MCF 10A (cell line): ENCODE results near the gene PPP3CA. TPM values are rescaled to one million over a fixed set of nuclear protein-coding genes. Genes with fewer than 3 reads are reported as not detected.

Experiments
- BruUV-seq: library from RNA; stranded (reverse); fragments of 400-500 nt; replicated peaks from 2 replicates; lab custom pipeline; 2021; lab: Mats Ljungman, UMichigan
- CTCF ChIA-PET: fragments of 300-600 bp; sonication (Branson Sonifier 250); formaldehyde crosslinking; extraction: SDS; loops from one replicate; lab custom pipeline; 2021; ENCODE audit warnings: antibody characterized with exemption, inconsistent platforms; lab: Yijun Ruan, JAX
- POLR2A ChIA-PET: fragments of 300-600, 350-650 bp; sonication (Branson Sonifier 250); formaldehyde crosslinking; extraction: SDS; loops from one replicate; lab custom pipeline; 2020; ENCODE audit warnings: antibody characterized with exemption, inconsistent platforms; lab: Yijun Ruan, JAX
- DNase-seq: peaks from one replicate; pipeline ENCODE4 v3.0.0-alpha.2; 2018; ENCODE audit not compliant: unreplicated experiment
- H3K27ac Mint-ChIP-seq: one replicate; pipeline ENCODE4 v1.8.0; 2022; ENCODE audit warnings: mild to moderate bottlenecking, low read depth, mixed read lengths; ENCODE audit not compliant: unreplicated experiment
- H3K27me3 Mint-ChIP-seq: one replicate; pipeline ENCODE4 v1.8.0; 2022; ENCODE audit warnings: mixed read lengths; ENCODE audit not compliant: insufficient read depth, unreplicated experiment
- H3K36me3 Mint-ChIP-seq: one replicate; pipeline ENCODE4 v1.8.0; 2022; ENCODE audit warnings: mild to moderate bottlenecking, moderate library complexity, mixed read lengths; ENCODE audit not compliant: insufficient read depth, unreplicated experiment
- H3K4me1 Mint-ChIP-seq: one replicate; pipeline ENCODE4 v1.8.0; 2022; ENCODE audit warnings: mixed read lengths; ENCODE audit not compliant: insufficient read depth, unreplicated experiment
- H3K4me3 Mint-ChIP-seq: one replicate; pipeline ENCODE4 v1.8.0; 2022; ENCODE audit warnings: mild to moderate bottlenecking, moderate library complexity, mixed read lengths; ENCODE audit not compliant: unreplicated experiment
- H3K9me3 Mint-ChIP-seq: one replicate; pipeline ENCODE4 v1.8.0; 2022; ENCODE audit warnings: mixed read lengths; ENCODE audit not compliant: unreplicated experiment
- CTCF ChIP-seq: fragments of 200-600 bp; IDR thresholded peaks from one replicate; pipeline ENCODE4 v1.8.0; 2022; ENCODE audit warnings: antibody characterized with exemption, mild to moderate bottlenecking; ENCODE audit not compliant: unreplicated experiment
- intact Hi-C: fragments of 100-400 bp; cut with micrococcal nuclease; formaldehyde crosslinking; loops from 2 replicates; pipeline ENCODE4 v1.14.1; 2022
- total RNA-seq: library from RNA; stranded (reverse); gene quantifications from 2 replicates; pipeline ENCODE4 v1.2.3, GENCODE V29; 2022

Gene PPP3CA
- total RNA-seq, 1 experiment from 2014 or later, result 73.0 TPM

GRCh38 chr4:101218346-101218745 lies 129.0 kb downstream of the PPP3CA start:
- no peaks in the 10 kb centered on the region for H3K36me3 Mint-ChIP-seq
- no peaks in the 10 kb centered on the region for H3K27me3 Mint-ChIP-seq
- DNase-seq, result no peak
- no peak overlapping the region for H3K27ac Mint-ChIP-seq
- intact Hi-C loops, result no loop called here
- TF ChIP-seq CTCF, result no peak
- CTCF ChIA-PET, result no interaction called here
- H3K9me3 Mint-ChIP-seq, result no peaks in the 10 kb centered on the region
- POLR2A ChIA-PET, result interaction anchor here (0.6 to 1.4 kb wide), 4 partner anchors 16 to 1549 kb away, joined by 3 to 4 read pairs (median 4); no protein-coding TSS in a partner anchor
- no peak overlapping the region for H3K4me3 Mint-ChIP-seq
- BruUV-seq, result no TSS peak
- H3K4me1 Mint-ChIP-seq, result peaks cover 31% of the 10 kb centered on the region

DNA sequence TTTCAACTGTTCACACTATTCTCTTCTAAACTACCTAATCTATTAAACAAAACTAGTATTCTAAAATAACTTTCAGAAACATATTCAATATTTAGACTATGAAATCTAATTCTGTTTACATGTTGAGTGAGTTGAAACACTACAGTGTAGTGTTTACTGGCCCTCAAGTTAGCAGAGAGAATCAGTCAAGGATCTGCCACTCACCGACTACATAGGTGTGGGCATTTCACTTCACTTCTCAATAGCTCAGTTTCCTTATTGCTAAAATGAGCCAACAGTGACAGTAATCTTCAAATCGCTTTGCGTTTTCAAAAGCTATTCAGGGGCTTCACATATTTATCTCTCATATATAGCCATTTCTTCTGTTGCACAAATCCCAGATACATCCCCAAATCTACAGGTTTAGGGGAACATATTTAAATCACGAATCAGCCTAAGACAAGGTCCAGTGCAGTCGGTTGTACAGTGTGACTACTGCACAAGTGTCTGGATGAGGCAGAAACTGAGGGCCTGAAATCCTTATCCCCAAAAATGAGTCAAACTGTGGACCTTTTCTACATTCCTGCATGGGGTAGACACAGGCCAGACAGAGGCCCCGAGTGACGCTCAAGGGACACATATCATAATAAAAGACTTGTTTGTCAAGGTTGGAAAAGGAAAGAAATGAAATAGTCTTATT lies 129.8 kb downstream of the PPP3CA start:
- H3K27ac Mint-ChIP-seq, result no peak overlapping the region
- H3K9me3 Mint-ChIP-seq, result no peaks in the 10 kb centered on the region
- no peak overlapping the region for H3K4me3 Mint-ChIP-seq
- DNase-seq, result no peak
- no peaks in the 10 kb centered on the region for H3K27me3 Mint-ChIP-seq
- CTCF ChIA-PET, result no interaction called here
- H3K36me3 Mint-ChIP-seq, result no peaks in the 10 kb centered on the region
- POLR2A ChIA-PET, result interaction anchor here (1.2 to 1.4 kb wide), 2 partner anchors 17 to 20 kb away, joined by 4 read pairs; no protein-coding TSS in a partner anchor
- BruUV-seq, result no TSS peak
- H3K4me1 Mint-ChIP-seq, result peaks cover 23% of the 10 kb centered on the region
- intact Hi-C loops, result no loop called here
- no peak for TF ChIP-seq CTCF

- Mint-ChIP-seq H3K4me3 (no peak overlapping the region), H3K4me1 (peaks cover 6% of the 10 kb centered on the region), H3K27ac (peak overlapping the region; percentile 82), H3K9me3 (no peaks in the 10 kb centered on the region), H3K36me3 (no peaks in the 10 kb centered on the region), H3K27me3 (no peaks in the 10 kb centered on the region)
- no peak for TF ChIP-seq CTCF
- intact Hi-C loops, result no loop called here
- POLR2A ChIA-PET, result interaction anchor here (0.7 to 1.7 kb wide), 5 partner anchors 9 to 26 kb away, joined by 3 to 9 read pairs (median 3); no protein-coding TSS in a partner anchor
- DNase-seq, result peak; percentile 64
- CTCF ChIA-PET, result interaction anchor here (1.0 to 1.2 kb wide), 2 partner anchors 10 to 1118 kb away, joined by 3 read pairs; no protein-coding TSS in a partner anchor
- no TSS peak for BruUV-seq
These were observed 136.2 kb downstream of the PPP3CA start for GRCh38 chr4:101211146-101211553.

DNA sequence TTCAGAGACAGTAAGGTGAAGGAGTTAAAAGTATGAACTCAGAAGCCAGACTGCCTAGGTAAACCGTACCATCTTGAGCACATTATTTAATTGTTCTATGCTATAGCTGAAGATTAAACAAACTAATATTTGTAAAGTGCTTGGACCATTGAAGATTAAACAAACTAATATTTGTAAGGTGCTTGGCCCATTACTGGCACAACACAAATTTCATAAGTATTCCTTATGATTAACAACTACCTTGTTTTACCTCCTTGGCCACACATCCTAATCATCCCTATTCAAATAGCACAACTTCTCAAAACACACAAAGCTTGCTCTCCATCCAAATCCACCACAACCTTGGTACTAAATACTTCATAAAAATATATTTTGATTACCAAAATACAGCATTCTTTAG lies 137.0 kb downstream of the PPP3CA start:
- Mint-ChIP-seq H3K9me3 (no peaks in the 10 kb centered on the region), H3K27ac (peak overlapping the region; percentile 82), H3K4me3 (no peak overlapping the region), H3K4me1 (peaks cover 15% of the 10 kb centered on the region), H3K36me3 (no peaks in the 10 kb centered on the region), H3K27me3 (no peaks in the 10 kb centered on the region)
- ChIA-PET CTCF (no interaction called here), POLR2A (interaction anchor here (0.5 to 1.1 kb wide), 4 partner anchors 9 to 138 kb away, joined by 3 to 4 read pairs (median 3); no protein-coding TSS in a partner anchor)
- DNase-seq, result no peak
- no peak for TF ChIP-seq CTCF
- intact Hi-C loops, result no loop called here
- no TSS peak for BruUV-seq
